ENCODE results near the gene PPP4R4.

DNA sequence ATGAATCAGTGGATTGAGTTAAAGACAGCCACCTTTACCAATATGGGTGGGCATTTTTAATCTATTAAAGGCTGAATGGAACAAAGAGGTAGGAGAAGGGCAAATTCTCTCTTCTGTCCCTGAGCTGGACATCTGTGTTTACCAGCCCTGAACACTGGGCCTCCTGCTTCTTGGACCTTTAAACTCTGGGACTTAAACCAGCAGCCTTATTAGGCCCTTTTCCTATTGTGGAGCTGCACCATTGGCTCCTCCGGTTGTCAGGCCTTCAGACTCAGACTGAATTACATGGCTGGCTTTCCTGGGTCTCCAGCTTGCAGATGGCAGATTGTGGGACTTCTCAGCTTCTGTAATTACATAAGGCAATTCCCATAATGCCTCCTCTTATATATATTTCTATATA lies 142.6 kb downstream of the PPP4R4 start:
- TF ChIP-seq SUZ12 (IDR thresholded peaks at IDR 0.05; ENCODE audit: extremely low read depth, insufficient read depth, insufficient read length) = no peak
- no peak for TF ChIP-seq ZNF274 (IDR thresholded peaks at IDR 0.05; ENCODE audit: low read depth, low read length)
